Panc1 (cell line): ENCODE results near the gene BTBD17. TPM values are rescaled to one million over a fixed set of nuclear protein-coding genes. Genes with fewer than 3 reads are reported as not detected.
A peak's percentile ranks its signal among the peaks of the same experiment; 100 is the strongest.

Source experiments
- ATAC-seq: fragments of 200-7000 bp; cut with Tn5 transposase; 2 replicates; pipeline ENCODE4 v1.9.1; 2020; ENCODE audit warnings: mild to moderate bottlenecking, moderate library complexity
- BruUV-seq: library from RNA; stranded (reverse); fragments of 400-500 nt; replicated peaks from 2 replicates; lab custom pipeline; 2021; lab: Mats Ljungman, UMichigan
- CTCF ChIA-PET: fragments of 300-600 bp; sonication (Branson Sonifier 250); formaldehyde crosslinking; loops from one replicate; lab custom pipeline; 2022; ENCODE audit warnings: antibody characterized with exemption; lab: Charles Lee
- POLR2A ChIA-PET: fragments of 300-600 bp; sonication (Branson Sonifier 250); formaldehyde crosslinking; loops from one replicate; lab custom pipeline; 2022; ENCODE audit warnings: antibody characterized with exemption; lab: Charles Lee
- DNase-seq: peaks from one replicate; pipeline ENCODE4 v3.0.0-alpha.2; 2010; ENCODE audit warnings: low read depth, low spot score
- H3K27ac ChIP-seq: 2 replicates; pipeline ENCODE4 v1.5.1; 2011; ENCODE audit warnings: mild to moderate bottlenecking, low read length, inconsistent platforms
- H3K27me3 ChIP-seq: fragments of 200-500 bp; sonication (Bioruptor generic); 2 replicates; pipeline ENCODE4 v1.6.0; 2014; ENCODE audit warnings: low read length, inconsistent platforms; ENCODE audit not compliant: control insufficient read depth, insufficient read depth
- H3K36me3 ChIP-seq: fragments of 200-500 bp; sonication (Bioruptor generic); 2 replicates; pipeline ENCODE4 v1.5.1; 2014; ENCODE audit warnings: inconsistent platforms, mild to moderate bottlenecking, low read length, moderate library complexity; ENCODE audit not compliant: control insufficient read depth, insufficient read depth
- H3K4me1 ChIP-seq: 2 replicates; pipeline ENCODE4 v1.5.1; 2011; ENCODE audit warnings: inconsistent platforms, mild to moderate bottlenecking, low read length, moderate library complexity; ENCODE audit not compliant: control insufficient read depth, insufficient read depth
- H3K4me3 ChIP-seq, 2 experiments: 2 replicates each; pipeline ENCODE4 v1.5.1; 2011 to 2012; ENCODE audit warnings: low read depth in 2 of 2, low read length in 2 of 2, mild to moderate bottlenecking in 2 of 2, inconsistent platforms in 1 of 2, moderate library complexity in 1 of 2
- H3K9me3 ChIP-seq: fragments of 200-500 bp; sonication (Bioruptor generic); 2 replicates; pipeline ENCODE4 v1.5.1; 2014; ENCODE audit warnings: low read depth, mild to moderate bottlenecking, inconsistent platforms, low read length, moderate library complexity; ENCODE audit not compliant: control insufficient read depth, insufficient read depth
- CTCF ChIP-seq: fragments of 450-650 bp; IDR thresholded peaks from 2 replicates; pipeline ENCODE4 v1.5.1; 2017; ENCODE audit warnings: mild to moderate bottlenecking
- POLR2AphosphoS5 ChIP-seq: IDR thresholded peaks from 2 replicates; pipeline ENCODE4 v1.6.1; 2012; ENCODE audit warnings: mild to moderate bottlenecking, low read depth, low read length, moderate library complexity
- REST ChIP-seq, 2 experiments: IDR thresholded peaks; 2 replicates each; pipeline ENCODE4 v1.6.1; 2011 to 2012; ENCODE audit warnings: low read depth in 2 of 2, control low read depth in 1 of 2, low read length in 1 of 2, mild to moderate bottlenecking in 1 of 2, moderate library complexity in 1 of 2; ENCODE audit not compliant: insufficient read depth in 1 of 2
- SIN3A ChIP-seq: IDR thresholded peaks from 2 replicates; pipeline ENCODE4 v1.6.1; 2012; ENCODE audit warnings: low read depth, mild to moderate bottlenecking, low read length, moderate library complexity, borderline replicate concordance; ENCODE audit not compliant: insufficient read depth
- TCF7L2 ChIP-seq: IDR thresholded peaks from 2 replicates; pipeline ENCODE4 v1.6.1; 2011; ENCODE audit warnings: mild to moderate bottlenecking, low read depth, low read length, inconsistent platforms
- in situ Hi-C: cut with HindIII; loops from 2 replicates; pipeline ENCODE4 v1.10.0; 2016; ENCODE audit warnings: low sequenced_read_pairs, low pct_unique_long_range_greater_than_20kb
- intact Hi-C: fragments of 100-400 bp; cut with micrococcal nuclease; formaldehyde crosslinking; loops from one replicate; pipeline ENCODE4 v1.10.0; 2022; ENCODE audit not compliant: unreplicated experiment
- total RNA-seq: library from RNA; stranded (reverse); gene quantifications from one replicate; pipeline ENCODE4 v1.2.1, GENCODE V29; 2021; ENCODE audit not compliant: unreplicated experiment

The BTBD17 gene
- total RNA-seq, 1 experiment from 2014 or later: not detected

- in situ Hi-C loops (no loop called here), intact Hi-C loops (no loop called here)
- Histone ChIP-seq H3K36me3 (no peaks in the 10 kb centered on the region), H3K27me3 (no peaks in the 10 kb centered on the region), H3K4me3 (no peak overlapping the region), H3K27ac (no peak overlapping the region), H3K9me3 (no peaks in the 10 kb centered on the region), H3K4me1 (no peaks in the 10 kb centered on the region)
- ChIA-PET CTCF (no interaction called here), POLR2A (no interaction called here)
- DNase-seq (no peak), ATAC-seq (no peak)
- no TSS peak for BruUV-seq
- TF ChIP-seq POLR2AphosphoS5 (no peak), SIN3A (no peak), CTCF (no peak), TCF7L2 (no peak), REST (IDR thresholded peaks at IDR 0.05; ENCODE audit: insufficient read depth in 1 of 2, low read depth in 2 of 2, low read length in 1 of 2) (no peak)
Observed at GRCh38 chr17:74404218-74404617, 42.5 kb upstream of the BTBD17 start.

GRCh38 chr17:74403512-74404137, 42.0 kb upstream of the BTBD17 start:
- Histone ChIP-seq H3K4me1 (no peaks in the 10 kb centered on the region), H3K9me3 (no peaks in the 10 kb centered on the region), H3K36me3 (no peaks in the 10 kb centered on the region), H3K27me3 (no peaks in the 10 kb centered on the region), H3K27ac (no peak overlapping the region), H3K4me3 (no peak overlapping the region)
- ATAC-seq (peak; percentile 41; the same call in 1 of the 2 replicates), DNase-seq (no peak)
- in situ Hi-C loops: no loop called here
- intact Hi-C loops: no loop called here
- BruUV-seq: no TSS peak
- CTCF ChIA-PET: no interaction called here
- POLR2A ChIA-PET: no interaction called here
- no peak for TF ChIP-seq TCF7L2
- TF ChIP-seq CTCF: no peak
- TF ChIP-seq POLR2AphosphoS5: no peak
- TF ChIP-seq REST (IDR thresholded peaks at IDR 0.05; ENCODE audit: insufficient read depth in 1 of 2, low read depth in 2 of 2, low read length in 1 of 2): no peak
- no peak for TF ChIP-seq SIN3A
